Liver (tissue), 9 donors: ENCODE measurements around the gene TTC28. TPM values are rescaled to one million over a fixed set of nuclear protein-coding genes. Genes with fewer than 3 reads are reported as not detected.

ENCODE experiments used
- DNase-seq: peaks from one replicate; pipeline ENCODE4 v3.0.0-alpha.2; 2017; ENCODE audit warnings: low spot score
- H3K27ac ChIP-seq, 2 donors: one replicate each; pipeline ENCODE4 v1.7.0; 2013; ENCODE audit warnings: inconsistent platforms in 2 of 2, low read length in 2 of 2, control low read depth in 1 of 2, low read depth in 1 of 2, mild to moderate bottlenecking in 1 of 2
- H3K27me3 ChIP-seq, 4 donors: one replicate each; pipeline versions ENCODE4 v1.6.1 to v1.7.0; 2013; ENCODE audit warnings: low read length in 3 of 4, inconsistent platforms in 1 of 4, mild to moderate bottlenecking in 1 of 4, moderate library complexity in 1 of 4; ENCODE audit not compliant: control insufficient read depth in 4 of 4, insufficient read depth in 4 of 4
- H3K36me3 ChIP-seq, 4 donors: one replicate each; pipeline versions ENCODE4 v1.6.1 to v1.7.0; 2013; ENCODE audit warnings: low read length in 3 of 4, mild to moderate bottlenecking in 3 of 4, low read depth in 1 of 4, moderate library complexity in 1 of 4; ENCODE audit not compliant: control insufficient read depth in 4 of 4, insufficient read depth in 3 of 4
- H3K4me1 ChIP-seq, 4 donors: one replicate each; pipeline versions ENCODE4 v1.6.1 to v1.7.0; 2013; ENCODE audit warnings: low read length in 3 of 4, mild to moderate bottlenecking in 3 of 4, moderate library complexity in 1 of 4; ENCODE audit not compliant: control insufficient read depth in 4 of 4, insufficient read depth in 4 of 4
- H3K4me3 ChIP-seq, 3 donors: one replicate each; pipeline versions ENCODE4 v1.6.1 to v1.7.0; 2013; ENCODE audit warnings: low read length in 3 of 3, control low read depth in 1 of 3, low read depth in 1 of 3, mild to moderate bottlenecking in 1 of 3
- H3K9ac ChIP-seq, 2 donors: one replicate each; pipeline ENCODE4 v1.7.0; 2013; ENCODE audit warnings: low read length in 2 of 2, mild to moderate bottlenecking in 2 of 2, moderate library complexity in 2 of 2, control low read depth in 1 of 2, low read depth in 1 of 2
- H3K9me3 ChIP-seq, 4 donors: one replicate each; pipeline versions ENCODE4 v1.6.1 to v1.7.0; 2013; ENCODE audit warnings: low read length in 3 of 4; ENCODE audit not compliant: control insufficient read depth in 4 of 4
- ATF3 ChIP-seq: IDR thresholded peaks from 2 replicates; pipeline ENCODE4 v1.6.1; 2016; ENCODE audit warnings: antibody characterized with exemption
- CTCF ChIP-seq: fragments of 150-350 bp; IDR thresholded peaks from 2 replicates; pipeline ENCODE4 v1.5.1; 2017; ENCODE audit warnings: improper control_type of control experiment, low read depth, low read length; ENCODE audit not compliant: missing input control
- EGR1 ChIP-seq, 2 donors: IDR thresholded peaks; 2 replicates each; pipeline ENCODE4 v1.6.1; 2016 to 2018; ENCODE audit warnings: antibody characterized with exemption in 2 of 2, low read depth in 2 of 2
- FOXA1 ChIP-seq: IDR thresholded peaks from 2 replicates; pipeline ENCODE4 v1.6.1; 2016; ENCODE audit warnings: antibody characterized with exemption
- FOXA2 ChIP-seq: IDR thresholded peaks from 2 replicates; pipeline ENCODE4 v1.6.1; 2016; ENCODE audit warnings: antibody characterized with exemption
- GABPA ChIP-seq, 2 donors: IDR thresholded peaks in 1 of 2; conservative IDR thresholded peaks in 1 of 2; 2 replicates each; pipeline ENCODE4 v1.6.1; 2016; ENCODE audit warnings: antibody characterized with exemption in 2 of 2, mild to moderate bottlenecking in 1 of 2, moderate library complexity in 1 of 2
- HNF4A ChIP-seq, 2 donors: conservative IDR thresholded peaks; 2 replicates each; pipeline ENCODE4 v1.6.1; 2016; ENCODE audit warnings: antibody characterized with exemption in 2 of 2, mild to moderate bottlenecking in 2 of 2
- HNF4G ChIP-seq: IDR thresholded peaks from 2 replicates; pipeline ENCODE4 v1.6.1; 2016; ENCODE audit warnings: antibody characterized with exemption
- JUND ChIP-seq, 2 donors: IDR thresholded peaks; 2 replicates each; pipeline ENCODE4 v1.6.1; 2016; ENCODE audit warnings: antibody characterized with exemption in 2 of 2
- NR2F2 ChIP-seq: IDR thresholded peaks from 2 replicates; pipeline ENCODE4 v1.6.1; 2016; ENCODE audit warnings: antibody characterized with exemption
- RAD21 ChIP-seq, 2 donors: IDR thresholded peaks; 2 replicates each; pipeline ENCODE4 v1.6.1; 2016; ENCODE audit warnings: antibody characterized with exemption in 2 of 2, mild to moderate bottlenecking in 2 of 2
- REST ChIP-seq: IDR thresholded peaks from 2 replicates; pipeline ENCODE4 v1.6.1; 2016; ENCODE audit warnings: antibody characterized with exemption, mild to moderate bottlenecking
- RXRA ChIP-seq, 2 donors: IDR thresholded peaks; 2 replicates each; pipeline ENCODE4 v1.6.1; 2017 to 2018; ENCODE audit warnings: antibody characterized with exemption in 2 of 2, mild to moderate bottlenecking in 1 of 2
- TAF1 ChIP-seq: conservative IDR thresholded peaks from 2 replicates; pipeline ENCODE4 v1.6.1; 2016; ENCODE audit warnings: antibody characterized with exemption, mild to moderate bottlenecking
- ZBTB33 ChIP-seq: IDR thresholded peaks from 2 replicates; pipeline ENCODE4 v1.6.1; 2016; ENCODE audit warnings: antibody characterized with exemption
- WGBS: extraction: QIAGEN DNeasy Blood & Tissue Kit; methylation state at CpG from one replicate; pipeline ENCODE4 v1.1.7; 2013; 5-methylcytosine and 5-hydroxymethylcytosine counted together
- polyA plus RNA-seq, 2 donors: library from polyadenylated mRNA; stranded (reverse) in 1 of 2; unstranded in 1 of 2; fragments of 200-250 nt in 1 of 2; fragments of >200 nt in 1 of 2; fragmentation: Nextera tagmentation in 1 of 2; extraction: Ambion mirVana in 1 of 2; gene quantifications; one replicate each; pipeline versions ENCODE4 v1.2.1 to v1.2.3, GENCODE V29; 2013 to 2015
- total RNA-seq, 2 donors: library from RNA; depleted of rRNA; stranded (reverse); fragments of >200 nt; gene quantifications; one replicate each; pipeline ENCODE4 v1.2.3, GENCODE V29; 2014
- TF ChIP-seq, protein P1 (sequence below): IDR thresholded peaks from 2 replicates; pipeline ENCODE4 v1.6.1; 2016; ENCODE audit warnings: antibody characterized with exemption
- donor health status: healthy.
- donor health status: healthy.
- donor health status: healthy.
- donor health status: healthy.
- donor health status: healthy.

The TTC28 gene
- total and polyA plus RNA-seq, 4 donors: 4.2 to 19.4 (median 5.9) TPM

- Histone ChIP-seq H3K9ac (no peak overlapping the region), H3K4me3 (no peak overlapping the region), H3K4me1 (no peaks in the 10 kb centered on the region), H3K36me3 (peaks cover 0 to 2% (median 0%) of the 10 kb centered on the region in 4 donors), H3K27me3 (no peaks in the 10 kb centered on the region), H3K9me3 (no peaks in the 10 kb centered on the region), H3K27ac (no peak overlapping the region)
- peak; percentile 80 for DNase-seq
- peak in 1 of 2 donors; percentile 36 for TF ChIP-seq EGR1 (IDR thresholded peaks at IDR 0.05; ENCODE audit: low read depth in 2 of 2)
- no peak for TF ChIP-seq HNF4G
- peak; percentile 95 for TF ChIP-seq CTCF
- TF ChIP-seq RAD21 (IDR thresholded peaks at IDR 0.05): peak; percentile 99
- WGBS: 12% methylated on average over 14 of the region's 14 CpGs
Measured at GRCh38 chr22:28009272-28009827, 670.3 kb downstream of the TTC28 start.

- Histone ChIP-seq H3K36me3 (no peaks in the 10 kb centered on the region), H3K4me3 (no peak overlapping the region), H3K9me3 (no peaks in the 10 kb centered on the region), H3K27me3 (no peaks in the 10 kb centered on the region), H3K9ac (no peak overlapping the region), H3K4me1 (no peaks in the 10 kb centered on the region), H3K27ac (no peak overlapping the region)
- WGBS: 89% methylated on average over 5 of the region's 5 CpGs
- DNase-seq: no peak
- TF ChIP-seq TAF1: no peak
- TF ChIP-seq HNF4A (conservative IDR thresholded peaks at IDR 0.05): no peak
- no peak for TF ChIP-seq RXRA (IDR thresholded peaks at IDR 0.05)
- no peak for TF ChIP-seq ZBTB33
- no peak for TF ChIP-seq EGR1 (IDR thresholded peaks at IDR 0.05; ENCODE audit: low read depth in 2 of 2)
- TF ChIP-seq FOXA2: no peak
- no peak for TF ChIP-seq NR2F2
- TF ChIP-seq ATF3: no peak
- TF ChIP-seq JUND (IDR thresholded peaks at IDR 0.05): no peak
- TF ChIP-seq GABPA (IDR thresholded peaks at IDR 0.05 in 1 of 2, conservative IDR thresholded peaks at IDR 0.05 in 1 of 2): no peak
- TF ChIP-seq, protein P1, sequence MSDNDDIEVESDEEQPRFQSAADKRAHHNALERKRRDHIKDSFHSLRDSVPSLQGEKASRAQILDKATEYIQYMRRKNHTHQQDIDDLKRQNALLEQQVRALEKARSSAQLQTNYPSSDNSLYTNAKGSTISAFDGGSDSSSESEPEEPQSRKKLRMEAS: no peak
- no peak for TF ChIP-seq FOXA1
- TF ChIP-seq RAD21 (IDR thresholded peaks at IDR 0.05): no peak
- TF ChIP-seq REST: no peak
- TF ChIP-seq HNF4G: no peak
Measured at GRCh38 chr22:28008649-28009048, 671.0 kb downstream of the TTC28 start.
